HG03521 (cell line): ENCODE measurements around the gene NBL1.

Experiments used
- ATAC-seq: cut with Tn5 transposase; IDR thresholded peaks from one replicate; pipeline ENCODE4 v1.9.1; 2021; ENCODE audit warnings: mild to moderate bottlenecking, moderate library complexity; ENCODE audit not compliant: unreplicated experiment

NBL1 gene

DNA sequence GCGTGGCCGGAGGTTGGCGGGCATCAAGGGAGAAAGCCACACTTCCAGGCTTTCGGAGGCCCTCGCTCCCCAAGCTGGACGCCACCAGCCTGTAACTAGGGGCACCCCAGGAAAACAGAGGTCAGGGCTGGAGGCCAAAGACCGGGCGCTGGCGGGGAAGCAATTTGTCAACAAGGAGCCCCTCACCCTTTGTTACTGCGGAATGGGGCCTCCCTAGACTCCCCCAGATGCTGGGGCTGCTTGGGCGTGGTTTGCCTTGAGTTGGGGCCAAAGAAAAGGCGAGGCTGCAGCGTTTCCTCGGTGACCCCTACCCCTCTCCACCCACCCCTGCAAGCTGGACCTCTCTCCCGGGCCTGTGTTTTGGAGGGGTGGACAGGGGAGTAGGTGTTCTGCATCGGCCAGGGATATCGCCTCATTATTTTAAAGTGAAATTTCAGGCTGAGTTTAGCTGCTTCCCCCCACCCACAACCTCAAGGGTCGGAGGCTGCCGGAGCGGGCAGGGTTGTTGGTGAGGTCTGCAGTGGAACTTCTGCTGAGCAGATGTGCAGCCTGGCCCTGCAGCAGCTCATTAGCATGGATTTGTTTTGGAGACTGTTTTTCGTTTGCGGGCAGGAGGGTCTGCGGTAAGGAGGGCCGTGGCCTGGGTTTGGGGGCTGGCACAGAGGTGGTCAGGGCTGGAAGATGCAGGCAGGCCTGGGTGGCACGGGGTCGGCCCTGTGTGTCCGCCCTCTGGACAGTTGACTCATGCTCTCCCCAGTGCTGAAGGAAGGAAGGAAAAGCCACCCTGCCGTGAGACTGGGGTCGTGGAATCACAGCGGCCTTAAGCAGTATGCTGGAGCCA is 1.5 kb downstream of the NBL1 start:
- no peak for ATAC-seq

DNA sequence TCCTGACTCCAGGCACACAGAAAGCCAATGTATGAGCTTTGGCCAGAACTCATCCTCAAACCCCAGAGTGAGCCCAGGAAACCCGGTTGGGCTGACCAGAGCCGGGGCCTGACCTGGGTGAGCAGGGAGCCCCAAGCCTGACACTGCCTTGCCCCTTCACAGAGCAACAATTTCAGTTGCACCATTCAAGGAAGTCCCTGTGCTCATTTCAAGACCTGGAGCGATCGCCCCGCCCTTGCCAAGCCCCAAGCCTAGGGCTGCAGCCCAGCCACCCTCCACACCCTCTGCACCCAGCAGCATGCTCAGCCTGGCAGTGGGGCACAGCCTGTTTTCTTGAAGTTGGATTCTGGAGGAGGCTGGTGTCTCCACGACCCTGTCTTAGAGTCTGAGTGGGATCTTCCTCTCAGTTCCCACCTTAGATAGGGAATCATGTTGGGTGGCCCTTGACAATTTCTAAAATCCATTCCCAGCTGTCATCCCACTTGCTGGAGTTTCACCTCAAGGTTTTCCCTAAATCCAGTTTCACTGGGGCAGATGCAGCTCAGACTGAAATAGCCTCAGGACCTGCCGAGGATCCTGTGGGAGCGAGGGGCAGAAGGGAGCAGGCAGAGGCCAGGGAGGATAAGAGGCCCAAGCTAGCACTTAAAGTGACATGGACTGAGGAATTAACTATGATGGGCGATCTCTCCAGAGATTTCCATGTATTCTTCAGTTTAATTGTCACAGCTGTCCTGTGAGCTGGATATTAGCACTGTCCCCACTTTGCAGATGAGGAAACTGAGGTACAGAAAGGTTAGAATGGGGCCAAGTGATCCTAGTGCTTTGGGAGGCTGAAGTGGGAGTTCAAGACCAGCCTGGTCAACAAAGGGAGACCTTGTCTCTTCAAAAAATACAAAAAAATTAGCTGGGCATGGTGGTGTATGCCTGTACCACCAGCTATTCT is 2.5 kb downstream of the NBL1 start:
- ATAC-seq: no peak

- ATAC-seq: no peak
Measured at GRCh38 chr1:19647643-19648042, 3.5 kb downstream of the NBL1 start.

DNA sequence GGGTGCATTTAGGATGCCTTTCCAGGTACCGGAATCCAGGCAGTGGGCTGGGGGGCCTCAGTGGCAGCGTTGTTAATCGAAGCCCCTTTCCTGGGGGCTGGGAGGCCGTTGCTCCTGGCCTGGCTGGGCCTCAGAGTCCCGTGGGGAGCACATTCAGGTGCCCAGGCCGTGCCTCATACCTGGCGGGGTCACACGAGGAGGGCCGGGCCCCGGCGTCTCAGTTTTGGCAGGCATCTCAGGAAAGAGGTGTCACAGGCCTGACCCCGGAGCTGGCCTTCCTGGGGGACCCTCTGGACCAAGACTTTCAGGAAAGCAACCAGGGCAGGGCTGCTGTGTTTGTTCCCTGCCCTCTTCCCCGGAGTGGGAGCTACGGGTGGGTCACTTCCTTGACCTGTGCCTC is 4.1 kb downstream of the NBL1 start:
- no peak for ATAC-seq

- no peak for ATAC-seq
Measured at GRCh38 chr1:19648689-19649088, 4.6 kb downstream of the NBL1 start.

DNA sequence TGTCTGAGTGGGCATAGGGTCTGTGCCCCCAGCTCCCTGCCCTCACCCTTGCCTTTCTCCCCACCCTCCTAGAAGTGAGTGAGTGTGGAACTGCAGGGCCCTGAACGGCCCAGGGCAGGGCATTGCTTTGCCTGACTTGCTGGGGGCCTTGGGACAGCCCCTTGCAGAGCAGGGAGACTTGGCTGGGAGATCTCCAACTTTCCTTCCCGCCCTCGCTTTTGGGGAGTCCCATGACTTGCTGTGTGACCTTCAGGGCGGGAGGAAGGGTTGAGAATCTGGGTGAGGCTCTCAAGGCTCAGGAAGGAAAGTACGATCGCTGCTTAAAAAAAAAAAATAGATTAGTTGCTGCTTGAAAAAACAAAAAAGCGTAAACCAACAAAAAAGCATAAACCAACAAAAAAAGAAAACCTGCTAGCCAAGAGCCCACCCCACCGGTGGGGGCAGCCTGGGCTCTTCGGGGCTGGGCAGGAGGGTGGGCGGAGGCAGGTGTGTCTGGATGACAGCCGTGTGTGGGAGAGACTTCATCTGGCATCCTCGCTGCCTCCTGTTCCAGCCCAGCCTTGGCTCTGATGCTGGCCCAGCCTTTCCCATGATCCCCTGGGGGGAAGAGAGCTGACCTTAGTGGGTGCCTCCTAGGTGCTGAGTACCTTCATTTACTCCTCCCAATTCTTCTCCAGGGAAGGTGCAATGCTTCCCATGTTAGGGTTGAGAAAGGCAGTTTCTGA is 6.5 kb downstream of the NBL1 start:
- ATAC-seq: no peak

DNA sequence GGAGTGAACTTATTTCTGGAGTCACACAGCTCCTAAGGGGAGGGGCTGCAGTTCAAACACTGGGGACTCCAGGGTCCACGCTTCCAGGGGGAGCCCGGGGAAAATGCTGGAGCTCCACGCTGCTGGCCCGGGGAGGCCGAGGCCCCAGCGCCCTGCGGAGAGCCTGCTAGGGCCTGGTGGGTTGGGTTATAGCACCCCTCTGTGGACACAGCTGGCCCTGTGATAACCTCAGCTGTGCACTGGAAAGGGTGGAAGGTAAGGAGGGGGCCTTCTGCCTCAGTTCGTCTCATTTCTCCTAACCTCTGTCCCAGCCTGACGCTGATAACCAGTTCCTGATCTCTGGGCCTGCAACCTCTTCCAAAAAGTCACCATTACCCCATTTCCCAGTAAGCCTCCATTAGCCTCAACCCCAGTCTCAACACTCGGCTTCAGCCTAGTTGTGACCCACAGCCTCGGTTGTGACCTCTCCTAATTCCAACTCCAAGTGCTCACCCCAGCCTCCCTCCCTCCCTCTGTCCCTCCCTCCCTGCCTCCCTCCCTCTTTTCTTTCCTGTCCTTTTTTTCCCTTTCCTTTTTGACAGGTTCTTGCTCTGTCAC is 7.1 kb downstream of the NBL1 start:
- ATAC-seq: no peak

DNA sequence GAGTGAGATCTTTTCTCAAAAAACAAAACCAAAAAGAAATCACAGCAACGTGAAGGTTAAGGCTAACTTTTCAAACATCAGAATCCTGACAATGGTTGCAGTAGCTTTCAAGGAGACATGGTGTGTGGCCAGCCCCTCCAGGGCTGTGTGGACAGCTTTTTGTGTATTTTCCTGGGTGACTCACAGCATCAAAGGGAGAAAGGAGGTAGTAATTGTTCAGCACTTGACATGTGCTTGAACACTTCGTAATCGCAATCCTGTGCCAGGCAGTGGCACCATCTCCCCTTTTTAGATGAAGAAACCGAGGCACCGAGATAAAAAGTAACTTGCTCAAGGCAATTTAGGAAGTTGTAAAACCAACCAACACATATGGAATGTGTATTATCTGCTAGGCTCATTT is 10.3 kb downstream of the NBL1 start:
- ATAC-seq: no peak

- ATAC-seq: no peak
Measured at GRCh38 chr1:19654886-19655717, 11.0 kb downstream of the NBL1 start.

DNA sequence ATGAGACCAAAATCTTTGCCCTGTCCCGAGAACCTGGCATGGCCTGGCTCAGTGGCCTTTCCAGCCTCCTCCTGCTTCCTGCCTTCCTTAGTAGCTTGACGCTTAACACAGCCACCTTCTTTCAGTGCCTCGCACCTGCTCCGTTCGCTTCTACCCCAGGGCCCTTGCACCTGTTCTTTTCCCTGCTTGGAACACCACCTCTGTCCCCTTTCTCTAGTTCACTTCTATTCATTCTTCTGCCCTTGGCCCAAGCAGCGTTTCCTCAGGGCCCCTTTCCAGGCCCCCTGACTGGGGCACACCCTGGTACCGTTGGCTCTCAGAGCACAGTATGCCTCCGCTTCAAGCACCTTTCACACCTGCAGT is 11.6 kb downstream of the NBL1 start:
- ATAC-seq: no peak

DNA sequence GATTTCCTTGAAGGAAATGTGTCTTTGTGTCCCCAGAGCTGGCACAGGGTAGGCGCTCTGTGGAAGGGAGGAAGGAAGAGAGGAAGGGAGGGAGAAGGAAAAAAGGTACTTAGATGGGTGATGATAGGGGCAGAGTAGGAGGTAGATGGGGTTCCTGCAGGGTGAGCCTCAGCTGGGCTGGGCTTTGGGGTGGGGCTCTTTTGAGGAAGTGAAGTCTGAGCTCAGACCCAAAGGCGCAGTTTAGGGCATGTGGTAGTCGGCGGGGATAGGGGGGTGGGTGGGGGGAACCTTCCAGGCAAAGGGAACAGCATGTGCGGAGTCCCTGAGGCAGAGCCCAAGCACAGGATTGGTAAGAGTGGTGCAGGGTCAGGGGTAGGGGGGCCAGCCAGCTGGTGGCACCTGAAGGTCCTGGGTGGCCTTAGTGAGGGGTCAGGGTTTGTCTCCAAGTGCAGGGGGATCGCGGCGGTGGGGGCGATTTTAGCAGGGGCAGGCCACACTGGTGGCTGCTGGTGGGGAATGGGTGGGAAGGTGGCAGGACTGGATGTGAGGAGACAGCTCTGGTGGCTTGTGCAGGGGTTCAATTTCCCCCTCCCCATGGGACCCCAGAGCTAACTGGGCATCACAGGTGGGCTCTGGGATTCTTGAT is 12.1 kb downstream of the NBL1 start:
- no peak for ATAC-seq

GRCh38 chr1:19656780-19657466 is 12.8 kb downstream of the NBL1 start:
- no peak for ATAC-seq

DNA sequence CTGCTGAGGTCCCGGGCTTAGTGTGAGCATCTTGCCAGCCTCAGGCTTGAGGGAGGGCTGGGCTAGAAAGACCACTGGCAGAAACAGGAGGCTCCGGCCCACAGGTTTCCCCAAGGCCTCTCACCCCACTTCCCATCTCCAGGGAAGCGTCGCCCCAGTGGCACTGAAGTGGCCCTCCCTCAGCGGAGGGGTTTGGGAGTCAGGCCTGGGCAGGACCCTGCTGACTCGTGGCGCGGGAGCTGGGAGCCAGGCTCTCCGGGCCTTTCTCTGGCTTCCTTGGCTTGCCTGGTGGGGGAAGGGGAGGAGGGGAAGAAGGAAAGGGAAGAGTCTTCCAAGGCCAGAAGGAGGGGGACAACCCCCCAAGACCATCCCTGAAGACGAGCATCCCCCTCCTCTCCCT is 13.4 kb downstream of the NBL1 start:
- ATAC-seq: no peak

- no peak for ATAC-seq
Measured at GRCh38 chr1:19658186-19658585, 14.1 kb downstream of the NBL1 start.

DNA sequence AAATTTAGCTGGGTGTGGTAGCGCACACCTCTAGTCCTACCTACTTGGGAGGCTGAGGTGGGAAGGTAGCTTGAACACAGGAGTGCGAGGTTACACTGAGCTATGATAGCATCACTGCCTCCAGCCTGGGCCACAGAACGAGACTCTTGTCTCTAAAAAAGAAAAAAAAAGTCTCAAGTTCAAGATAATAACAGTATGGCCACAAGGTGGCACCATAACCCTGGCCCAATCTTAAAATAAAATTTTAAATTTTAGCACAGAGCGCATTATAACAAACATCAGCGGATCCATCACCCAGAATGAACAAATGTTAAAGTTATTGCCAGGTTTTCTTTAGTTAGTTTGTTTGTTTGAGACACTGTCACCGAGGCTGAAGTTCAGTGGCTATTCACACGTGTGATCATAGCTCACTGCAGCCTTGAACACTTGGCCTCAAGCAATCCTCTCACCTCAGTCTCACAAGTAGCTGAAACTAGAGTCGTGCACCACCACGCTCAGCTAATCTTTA is 17.7 kb downstream of the NBL1 start:
- no peak for ATAC-seq

DNA sequence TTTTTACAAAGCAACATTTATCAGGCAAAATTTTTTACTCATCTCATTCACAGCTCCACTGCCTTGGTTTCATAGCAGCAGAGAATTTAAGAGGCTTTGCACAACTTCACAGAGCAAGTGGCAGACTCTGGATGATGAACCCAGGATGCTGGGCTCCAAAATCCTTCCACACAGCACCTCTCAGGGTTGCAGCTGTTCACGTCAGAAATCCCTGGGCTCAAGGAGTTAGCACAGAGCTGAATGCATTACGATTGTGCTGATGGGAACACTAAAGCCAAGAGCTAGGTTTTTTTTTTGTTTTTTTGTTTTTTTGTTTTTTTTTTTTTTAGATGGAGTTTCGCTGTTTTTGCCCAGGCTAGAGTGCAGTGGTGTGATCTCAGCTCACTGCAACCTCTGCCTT is 18.2 kb downstream of the NBL1 start:
- no peak for ATAC-seq

GRCh38 chr1:19664453-19665185 is 20.5 kb downstream of the NBL1 start, which contains the start of gene HTR6:
HTR6 (plus strand) TSS chr1:19664875; CDS start chr1:19665754, 879 bp downstream.
- ATAC-seq: no peak

- ATAC-seq: no peak
Measured at GRCh38 chr1:19665186-19665495, 21.0 kb downstream of the NBL1 start.
